Measurements from ENCODE around the gene WNT3. TPM values are rescaled to one million over a fixed set of nuclear protein-coding genes. Genes with fewer than 3 reads are reported as not detected.

Gene WNT3
- total RNA-seq, 4 donors from 2014 or later, result 0.49 to 3.5 (median 2.2) TPM

DNA sequence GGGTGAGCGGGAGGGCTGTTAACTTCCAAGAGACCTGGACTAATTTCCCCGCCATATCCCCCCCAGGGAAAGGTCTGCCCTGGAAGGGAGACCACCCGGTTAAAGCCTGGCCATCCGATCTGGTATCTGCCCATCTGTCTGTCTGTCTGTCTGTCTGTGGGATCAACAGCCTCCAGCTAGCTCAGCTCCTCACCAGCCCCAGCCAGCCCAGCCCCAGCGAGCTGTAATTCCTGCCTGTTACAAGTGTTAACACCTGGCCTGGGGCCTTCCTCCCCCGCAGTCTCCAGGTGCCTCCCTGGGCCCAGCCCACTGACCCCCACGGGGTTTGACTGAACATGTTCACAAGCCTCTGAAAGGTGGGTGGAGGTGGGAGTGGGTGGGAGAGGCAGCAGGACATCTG lies 4.0 kb downstream of the WNT3 start:
- no peak for DNase-seq
- Histone ChIP-seq H3K9me3 (no peaks in the 10 kb centered on the region), H3K36me3 (no peaks in the 10 kb centered on the region), H3K4me1 (peaks cover 13 to 55% (median 24%) of the 10 kb centered on the region in 3 donors), H3K27me3 (peaks cover 0 to 76% (median 20%) of the 10 kb centered on the region in 4 donors), H3K27ac (no peak overlapping the region), H3K4me3 (no peak overlapping the region)
- TF ChIP-seq, protein P1, sequence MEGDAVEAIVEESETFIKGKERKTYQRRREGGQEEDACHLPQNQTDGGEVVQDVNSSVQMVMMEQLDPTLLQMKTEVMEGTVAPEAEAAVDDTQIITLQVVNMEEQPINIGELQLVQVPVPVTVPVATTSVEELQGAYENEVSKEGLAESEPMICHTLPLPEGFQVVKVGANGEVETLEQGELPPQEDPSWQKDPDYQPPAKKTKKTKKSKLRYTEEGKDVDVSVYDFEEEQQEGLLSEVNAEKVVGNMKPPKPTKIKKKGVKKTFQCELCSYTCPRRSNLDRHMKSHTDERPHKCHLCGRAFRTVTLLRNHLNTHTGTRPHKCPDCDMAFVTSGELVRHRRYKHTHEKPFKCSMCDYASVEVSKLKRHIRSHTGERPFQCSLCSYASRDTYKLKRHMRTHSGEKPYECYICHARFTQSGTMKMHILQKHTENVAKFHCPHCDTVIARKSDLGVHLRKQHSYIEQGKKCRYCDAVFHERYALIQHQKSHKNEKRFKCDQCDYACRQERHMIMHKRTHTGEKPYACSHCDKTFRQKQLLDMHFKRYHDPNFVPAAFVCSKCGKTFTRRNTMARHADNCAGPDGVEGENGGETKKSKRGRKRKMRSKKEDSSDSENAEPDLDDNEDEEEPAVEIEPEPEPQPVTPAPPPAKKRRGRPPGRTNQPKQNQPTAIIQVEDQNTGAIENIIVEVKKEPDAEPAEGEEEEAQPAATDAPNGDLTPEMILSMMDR (IDR thresholded peaks at IDR 0.05), result no peak
- TF ChIP-seq POLR2A (IDR thresholded peaks at IDR 0.05), result no peak
- intact Hi-C loops (cut with DNase I), result no loop called here
- WGBS, 2 donors, result 18 to 53% methylated on average over 2 to 6 of the region's 7 CpGs

DNA sequence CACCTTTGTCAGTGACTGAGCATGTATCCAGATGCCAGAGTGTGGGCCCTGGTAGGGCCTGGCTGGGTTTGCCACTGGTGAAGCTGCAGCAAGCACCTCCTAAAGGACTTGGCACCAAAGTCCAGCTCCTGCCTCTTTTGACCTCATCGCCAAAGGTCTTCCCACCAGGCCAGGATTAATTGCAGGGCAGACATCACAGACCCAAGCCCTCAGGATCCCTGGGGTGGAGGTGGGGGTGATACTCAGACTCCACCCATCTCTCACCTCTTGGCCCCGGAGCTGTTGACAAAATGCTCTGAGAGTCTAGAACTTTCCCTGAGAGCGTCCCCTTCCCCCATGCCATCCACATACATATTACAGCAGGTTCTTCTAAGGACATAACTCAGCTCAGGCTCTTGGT lies 4.6 kb downstream of the WNT3 start:
- 59 to 79% methylated on average over 3 of the region's 3 CpGs for WGBS, 2 donors
- H3K27me3 ChIP-seq, result peaks cover 0 to 71% (median 16%) of the 10 kb centered on the region in 4 donors
- H3K4me3 ChIP-seq, result no peak overlapping the region
- intact Hi-C loops (cut with DNase I), result no loop called here
- no peaks in the 10 kb centered on the region for H3K9me3 ChIP-seq
- H3K4me1 ChIP-seq, result peaks cover 8 to 50% (median 19%) of the 10 kb centered on the region in 3 donors
- H3K27ac ChIP-seq, result no peak overlapping the region
- H3K36me3 ChIP-seq, result no peaks in the 10 kb centered on the region
- TF ChIP-seq, protein P1 (IDR thresholded peaks at IDR 0.05), result no peak
- TF ChIP-seq POLR2A (IDR thresholded peaks at IDR 0.05), result no peak
- DNase-seq, result no peak

DNA sequence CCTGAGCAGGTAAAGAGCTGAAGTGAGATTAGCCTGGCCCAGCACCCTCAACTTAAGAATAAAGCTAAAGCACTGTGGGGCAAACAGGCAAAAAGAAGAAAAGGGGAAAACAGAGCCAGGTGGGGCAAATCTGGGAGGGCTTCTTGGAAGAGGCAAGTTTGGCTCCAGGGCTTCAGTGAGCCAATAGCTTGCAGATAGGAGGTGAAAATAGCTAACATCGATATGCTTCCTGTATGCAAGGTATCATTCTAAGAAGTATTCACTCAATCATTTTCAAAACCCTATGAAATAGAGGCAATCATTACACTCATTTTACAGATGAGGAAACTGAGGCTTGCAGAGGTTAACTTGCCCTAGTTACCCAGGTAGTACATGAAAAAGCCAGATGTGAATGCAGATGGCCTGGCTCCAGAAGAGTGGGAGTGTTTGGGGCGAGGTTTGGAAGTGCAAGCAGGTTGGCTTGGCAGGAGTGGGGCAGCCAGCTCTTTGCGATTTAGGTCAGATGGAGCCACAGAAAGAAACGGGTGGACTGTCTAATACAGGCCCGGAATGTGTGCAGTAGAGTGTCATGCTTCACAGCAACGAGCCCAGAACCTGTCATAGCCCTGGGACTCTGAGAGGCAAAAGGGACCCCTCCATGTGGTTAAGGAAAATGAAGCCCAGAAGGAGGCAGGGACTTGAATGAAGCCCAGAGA lies 5.7 kb downstream of the WNT3 start:
- Histone ChIP-seq H3K27me3 (peaks cover 0 to 59% (median 7%) of the 10 kb centered on the region in 4 donors), H3K4me1 (peaks cover 0 to 38% (median 11%) of the 10 kb centered on the region in 3 donors), H3K36me3 (no peaks in the 10 kb centered on the region), H3K9me3 (no peaks in the 10 kb centered on the region), H3K4me3 (no peak overlapping the region), H3K27ac (no peak overlapping the region)
- intact Hi-C loops (cut with DNase I), result no loop called here
- TF ChIP-seq POLR2A (IDR thresholded peaks at IDR 0.05), result no peak
- TF ChIP-seq, protein P1 (IDR thresholded peaks at IDR 0.05), result no peak
- WGBS, 2 donors, result 43 to 50% methylated on average over 6 of the region's 6 CpGs
- no peak for DNase-seq

DNA sequence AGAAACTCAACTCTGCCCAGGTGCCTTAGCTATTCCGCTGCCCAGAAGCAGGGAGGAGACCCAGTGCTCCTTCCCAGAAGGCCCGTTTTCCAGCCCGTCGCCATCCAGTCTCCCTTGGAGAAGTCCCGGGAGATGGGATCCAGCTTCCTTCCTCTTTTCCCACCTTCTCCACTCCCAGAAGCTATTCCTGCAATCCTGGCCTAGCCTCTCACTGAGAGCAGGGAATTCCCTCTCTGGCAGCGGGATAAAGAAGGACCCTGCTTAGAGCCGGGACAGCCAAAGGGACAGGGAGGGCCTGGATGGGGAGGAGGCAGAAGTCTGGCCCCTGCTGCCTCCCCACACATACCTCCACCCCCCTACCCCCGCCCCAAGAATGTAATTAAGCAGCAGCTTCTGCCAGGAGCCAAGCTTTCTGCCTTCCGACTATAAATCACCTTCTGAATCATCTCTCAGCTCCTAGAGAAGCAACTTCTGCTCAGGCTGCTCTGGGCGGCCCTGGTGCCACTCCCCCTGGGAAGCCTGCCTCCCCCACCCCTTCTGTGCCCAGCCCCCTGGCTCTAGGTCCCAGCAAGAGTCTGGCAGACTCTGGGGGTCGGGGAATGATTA lies 6.4 kb downstream of the WNT3 start:
- no peaks in the 10 kb centered on the region for H3K36me3 ChIP-seq
- peaks cover 0 to 35% (median 11%) of the 10 kb centered on the region in 3 donors for H3K4me1 ChIP-seq
- 12 to 28% methylated on average over 3 to 6 of the region's 11 CpGs for WGBS, 2 donors
- H3K9me3 ChIP-seq, result no peaks in the 10 kb centered on the region
- DNase-seq, result no peak
- H3K27ac ChIP-seq, result no peak overlapping the region
- peaks cover 0 to 52% (median 2%) of the 10 kb centered on the region in 4 donors for H3K27me3 ChIP-seq
- intact Hi-C loops (cut with DNase I), result no loop called here
- TF ChIP-seq POLR2A (IDR thresholded peaks at IDR 0.05), result no peak
- H3K4me3 ChIP-seq, result no peak overlapping the region

DNA sequence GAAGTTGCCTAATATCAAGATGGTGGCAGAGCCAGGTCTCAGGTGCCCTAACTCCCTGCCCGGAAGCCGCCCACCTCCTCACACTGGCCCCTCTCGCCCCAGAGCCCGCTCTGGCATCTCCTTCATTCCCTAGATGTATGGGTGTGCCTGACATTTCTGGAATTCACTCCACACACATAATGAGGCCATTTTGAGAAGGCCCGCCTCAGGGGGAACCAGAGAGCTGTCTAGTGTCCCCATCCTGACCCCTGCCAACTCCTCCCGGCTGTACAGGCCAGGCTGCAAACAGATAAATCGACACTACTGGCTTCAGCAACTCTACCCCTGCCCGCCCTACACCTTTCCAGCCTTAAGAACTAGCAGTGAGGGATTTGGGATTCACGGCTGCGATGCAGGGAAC lies 7.7 kb downstream of the WNT3 start:
- H3K36me3 ChIP-seq, result no peaks in the 10 kb centered on the region
- DNase-seq, result no peak
- H3K4me3 ChIP-seq, result no peak overlapping the region
- H3K27me3 ChIP-seq, result peaks cover 0 to 40% (median 0%) of the 10 kb centered on the region in 4 donors
- 73 to 93% methylated on average over 3 to 6 of the region's 10 CpGs for WGBS, 2 donors
- peaks cover 0 to 31% (median 11%) of the 10 kb centered on the region in 3 donors for H3K4me1 ChIP-seq
- no peaks in the 10 kb centered on the region for H3K9me3 ChIP-seq
- no peak for TF ChIP-seq POLR2A (IDR thresholded peaks at IDR 0.05)
- TF ChIP-seq, protein P1 (IDR thresholded peaks at IDR 0.05), result no peak
- H3K27ac ChIP-seq, result no peak overlapping the region
- intact Hi-C loops (cut with DNase I), result no loop called here

Measured in esophagus squamous epithelium (tissue), 5 donors.